ENCODE results near the gene GOPC.
"Not testable (repeated sequence)": the region's sequence is repeated elsewhere in the genome, so short reads cannot be mapped to it uniquely, and the experiment has no call there.

The GOPC gene

GRCh38 chr6:117602151-117602898 is at the start of gene GOPC:
Gene GOPC, minus strand, starts transcription at chr6:117602511. Its CDS starts 223 bp downstream, at chr6:117602288.
- peak; percentile 97 for DNase-seq

- DNase-seq: not testable (repeated sequence)
Observed at GRCh38 chr6:117651984-117652383, 49.7 kb upstream of the GOPC start.

DNA sequence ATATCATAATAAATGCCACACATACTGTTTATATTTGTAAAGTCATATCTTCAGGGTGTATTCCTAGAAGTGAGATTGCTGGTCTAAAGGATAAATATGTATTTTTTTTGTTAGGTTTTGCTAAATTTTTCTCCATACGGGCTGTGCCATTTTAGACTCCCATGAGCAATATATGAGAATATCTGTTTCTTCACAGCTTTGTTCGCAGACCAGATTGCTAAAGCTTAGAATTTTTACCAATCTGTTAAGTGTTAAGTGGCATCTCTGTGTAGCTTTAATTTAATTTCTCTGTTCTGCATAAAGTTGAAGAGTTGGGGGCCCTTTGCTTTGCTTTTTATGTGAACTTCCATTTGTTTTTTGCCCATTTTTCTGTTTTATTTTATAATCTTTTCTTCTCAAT is 40.7 kb upstream of the GOPC start:
- DNase-seq: no peak

GRCh38 chr6:117637770-117638169 is 35.5 kb upstream of the GOPC start:
- no peak for DNase-seq

DNA sequence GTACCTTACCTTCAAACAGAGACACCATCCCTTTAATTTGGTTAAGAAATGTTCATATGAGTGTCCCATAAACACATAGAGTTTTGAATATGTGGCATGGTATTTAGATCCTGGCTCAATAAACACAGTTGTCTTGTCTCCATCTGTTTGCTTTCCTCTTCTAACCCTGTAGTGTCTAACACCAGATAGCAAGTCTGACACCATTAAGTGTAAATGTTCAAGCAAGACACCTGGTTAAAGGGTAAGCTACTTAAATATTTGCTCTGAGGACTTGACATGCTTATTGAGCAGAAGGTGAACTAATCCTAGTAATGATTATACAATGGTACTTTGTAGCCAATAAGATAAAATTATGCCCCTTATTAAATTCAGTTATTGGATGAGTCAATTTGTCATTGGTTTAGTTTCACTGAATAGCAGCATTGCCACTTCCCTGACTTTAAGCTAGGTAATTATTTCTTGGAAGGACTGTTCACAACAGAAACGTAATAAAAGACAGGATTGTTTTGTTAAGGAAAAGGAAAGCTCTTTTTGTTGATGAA is 26.9 kb upstream of the GOPC start:
- DNase-seq: no peak

DNA sequence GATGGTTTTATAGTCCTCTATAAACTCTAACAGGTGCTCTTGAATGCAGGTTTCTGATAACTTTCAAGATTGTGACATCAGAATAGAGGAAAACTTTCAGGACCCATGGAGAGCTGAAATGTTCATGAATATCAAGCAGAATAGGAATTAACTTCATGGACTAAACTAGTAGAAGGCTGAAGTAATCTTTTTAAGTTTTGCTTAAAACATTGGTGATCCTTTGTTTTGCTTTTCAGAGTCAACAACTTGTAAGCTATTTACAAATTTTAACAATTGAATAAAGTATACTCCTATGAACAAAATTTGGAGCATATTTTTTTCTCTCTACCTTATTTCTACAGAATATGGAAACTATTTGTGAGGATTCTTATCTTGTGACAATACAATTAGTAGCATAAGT is 25.2 kb upstream of the GOPC start:
- DNase-seq: no peak

GRCh38 chr6:117624869-117625481 is 22.7 kb upstream of the GOPC start:
- DNase-seq: no peak

- DNase-seq: no peak
Observed at GRCh38 chr6:117619178-117619577, 16.9 kb upstream of the GOPC start.

DNA sequence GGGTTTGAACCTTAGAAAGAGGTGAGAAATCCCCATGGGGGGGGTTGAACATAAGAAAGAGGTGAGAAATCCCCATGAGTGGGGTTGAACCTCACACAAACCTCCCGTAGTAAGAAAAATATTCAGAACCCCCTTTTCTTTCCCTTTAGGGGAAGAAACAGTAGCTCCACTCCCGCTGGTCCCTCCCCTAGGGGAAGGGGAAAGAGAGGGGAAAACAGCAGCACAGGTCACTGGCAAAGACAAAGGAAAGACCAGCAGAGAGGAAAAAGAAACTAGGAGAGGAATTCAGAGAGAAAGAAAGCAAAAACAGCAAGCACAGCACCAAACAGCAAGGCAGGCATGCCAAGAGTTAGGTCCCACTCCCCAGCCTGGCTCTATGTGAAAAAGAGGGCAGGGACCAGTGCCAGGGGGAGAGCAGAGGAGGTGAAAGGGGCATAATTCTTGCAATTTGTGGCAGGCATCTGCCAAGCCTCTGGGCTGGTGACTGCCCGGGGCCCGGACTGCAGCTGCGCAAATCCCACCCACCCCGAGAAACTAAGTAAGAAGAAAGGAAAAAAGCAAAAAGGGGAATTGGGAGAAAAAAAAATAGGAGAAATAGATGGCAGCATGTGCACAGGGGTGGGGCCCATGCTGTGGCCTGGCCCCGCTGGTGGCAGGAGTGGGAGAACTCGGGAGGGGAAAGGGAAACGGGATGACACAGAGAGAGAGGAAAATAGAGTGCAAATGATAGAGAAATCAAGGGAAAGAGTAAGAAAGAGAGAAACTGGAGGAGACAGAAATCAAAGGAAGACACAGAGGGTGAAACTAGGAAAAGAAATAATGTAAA is 15.1 kb upstream of the GOPC start:
- DNase-seq: no peak

- DNase-seq: no peak
Observed at GRCh38 chr6:117616391-117617209, 14.3 kb upstream of the GOPC start.

DNA sequence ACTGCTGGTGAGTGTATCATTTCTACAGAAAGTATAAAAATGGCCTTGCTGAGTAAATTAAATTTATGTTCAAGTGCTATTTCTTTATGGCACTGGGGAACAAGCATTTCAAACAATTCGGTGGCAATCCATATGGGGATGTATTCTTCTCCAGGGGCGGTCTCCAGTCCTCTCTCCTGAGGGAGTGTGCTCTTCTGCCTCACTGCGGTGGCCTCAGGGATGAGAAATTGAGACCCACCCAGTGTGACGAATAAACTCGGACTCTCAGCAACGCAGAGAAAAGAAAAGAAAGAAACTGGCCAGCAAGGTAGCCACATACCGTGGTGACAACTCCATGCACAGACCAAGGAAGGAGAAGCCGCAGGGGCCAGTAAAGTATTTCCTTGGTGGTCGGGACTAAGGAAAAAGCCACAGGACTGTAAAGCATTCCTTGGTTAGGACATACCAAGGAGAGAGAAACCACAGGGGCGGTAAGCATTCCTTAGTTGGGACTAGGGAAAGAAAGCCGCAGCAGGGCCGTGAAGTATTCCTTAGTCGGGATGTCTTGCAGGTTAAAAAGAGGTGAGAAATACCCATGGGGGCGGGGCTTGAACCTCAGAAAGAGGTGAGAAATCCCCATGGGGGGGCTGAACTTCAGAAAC is 13.6 kb upstream of the GOPC start:
- no peak for DNase-seq

- no peak for DNase-seq
Observed at GRCh38 chr6:117613920-117614560, 11.7 kb upstream of the GOPC start.

DNA sequence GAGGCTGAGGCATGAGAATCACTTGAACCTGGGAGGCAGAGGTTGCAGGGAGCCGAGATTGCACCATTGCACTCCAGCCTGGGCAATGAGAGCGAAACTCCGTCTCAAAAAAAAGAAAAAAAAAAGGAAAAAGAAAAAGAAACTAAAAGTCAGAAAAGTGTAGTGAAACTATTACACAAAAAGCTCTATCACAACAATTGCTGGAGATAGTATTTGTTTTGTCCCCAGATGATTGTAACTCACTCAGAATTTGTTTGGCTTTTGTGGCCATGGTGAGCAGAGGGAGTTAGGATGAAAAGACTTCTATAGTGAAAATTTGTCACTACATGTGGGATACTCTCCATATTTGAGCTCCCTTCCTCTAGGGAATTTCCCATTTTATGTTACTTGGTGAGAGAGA is 5.2 kb upstream of the GOPC start:
- DNase-seq: no peak

- peak; percentile 60 for DNase-seq
Observed at GRCh38 chr6:117605169-117605826, 3.0 kb upstream of the GOPC start.

- DNase-seq: no peak
Observed at GRCh38 chr6:117603821-117604220, 1.5 kb upstream of the GOPC start.

GRCh38 chr6:117602899-117603588 is 733 bp upstream of the GOPC start:
- no peak for DNase-seq

- no peak for DNase-seq
Observed at GRCh38 chr6:117601811-117602150, 530 bp downstream of the GOPC start.

- DNase-seq: no peak
Observed at GRCh38 chr6:117600008-117600743, 2.1 kb downstream of the GOPC start.

DNA sequence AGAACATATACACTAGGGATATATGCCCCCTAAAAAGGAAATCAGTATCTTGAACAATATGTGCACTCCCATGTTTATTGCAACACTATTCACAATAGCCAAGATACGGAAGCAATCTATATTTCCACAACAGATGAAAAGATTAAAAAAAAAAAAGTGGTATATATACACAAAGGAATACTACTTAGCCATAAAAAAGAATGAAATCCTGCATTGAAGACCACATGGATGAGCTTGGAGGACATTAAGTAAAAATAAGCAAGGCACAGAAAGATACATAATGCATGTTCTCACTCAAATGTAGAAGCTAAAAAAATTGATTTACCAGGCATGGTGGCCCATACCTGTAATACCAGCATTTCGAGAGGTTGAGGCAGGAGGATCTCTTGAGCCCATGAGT is 4.6 kb downstream of the GOPC start:
- no peak for DNase-seq

Data from kidney glomerular epithelial cell (primary cell).